Uterus (tissue), 2 donors: ENCODE data around the gene RAB3IL1.

ENCODE experiments used
- POLR2A ChIP-seq, 2 donors: fragments of 450-650 bp; IDR thresholded peaks; one replicate each; pipeline ENCODE4 v1.6.1; 2016; ENCODE audit warnings: antibody characterized with exemption in 2 of 2, mild to moderate bottlenecking in 1 of 2, moderate library complexity in 1 of 2
- TF ChIP-seq, protein P1 (sequence below), 4 experiments: fragments of 200-600 bp in 2 of 4; fragments of 450-650 bp in 2 of 4; sonication (generic) in 2 of 4; IDR thresholded peaks; one replicate each; pipeline ENCODE4 v1.5.1; 2016 to 2019; ENCODE audit warnings: antibody characterized with exemption in 4 of 4, mild to moderate bottlenecking in 2 of 4, moderate library complexity in 1 of 4

DNA sequence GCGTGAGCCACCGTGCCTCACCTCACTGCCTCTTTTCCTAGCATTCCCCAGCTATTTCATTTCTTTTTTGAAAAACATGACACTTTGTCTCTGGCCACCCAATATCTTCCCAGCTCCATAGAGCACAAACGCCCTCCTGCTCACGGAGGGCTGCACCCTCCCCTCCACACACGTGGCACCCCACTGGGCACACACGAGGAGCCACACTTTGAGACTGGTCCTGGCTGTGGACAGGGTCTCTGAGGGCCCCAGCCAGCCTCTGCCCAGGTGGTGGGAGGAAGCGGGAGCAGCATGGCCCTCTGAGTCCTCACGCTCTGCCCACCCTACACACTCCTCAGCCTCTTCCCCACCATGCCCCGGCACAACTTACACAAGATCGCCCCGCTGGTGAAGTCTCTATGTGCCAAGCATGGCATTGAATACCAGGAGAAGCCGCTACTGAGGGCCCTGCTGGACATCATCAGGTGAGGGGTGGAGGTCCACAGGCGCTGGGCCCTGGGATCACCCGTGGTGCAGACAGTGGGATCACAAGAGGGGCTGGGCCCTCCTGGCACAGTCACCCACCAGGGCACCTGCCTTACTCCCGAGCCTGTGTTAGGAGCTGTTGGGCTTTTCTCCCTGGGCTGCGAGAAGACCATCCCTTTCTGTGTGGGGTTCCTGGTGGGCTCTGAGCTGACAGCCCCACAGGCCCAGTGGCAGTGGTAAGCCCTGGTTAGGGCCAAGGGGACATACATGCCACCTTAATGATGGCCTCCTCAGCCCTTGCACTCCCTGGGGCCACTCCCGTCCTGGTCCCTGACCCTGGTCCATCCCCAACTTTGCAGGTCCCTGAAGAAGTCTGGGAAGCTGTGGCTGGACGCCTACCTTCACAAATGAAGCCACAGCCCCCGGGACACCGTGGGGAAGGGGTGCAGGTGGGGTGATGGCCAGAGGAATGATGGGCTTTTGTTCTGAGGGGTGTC is 52.3 kb downstream of the RAB3IL1 start:
- TF ChIP-seq, protein P1, sequence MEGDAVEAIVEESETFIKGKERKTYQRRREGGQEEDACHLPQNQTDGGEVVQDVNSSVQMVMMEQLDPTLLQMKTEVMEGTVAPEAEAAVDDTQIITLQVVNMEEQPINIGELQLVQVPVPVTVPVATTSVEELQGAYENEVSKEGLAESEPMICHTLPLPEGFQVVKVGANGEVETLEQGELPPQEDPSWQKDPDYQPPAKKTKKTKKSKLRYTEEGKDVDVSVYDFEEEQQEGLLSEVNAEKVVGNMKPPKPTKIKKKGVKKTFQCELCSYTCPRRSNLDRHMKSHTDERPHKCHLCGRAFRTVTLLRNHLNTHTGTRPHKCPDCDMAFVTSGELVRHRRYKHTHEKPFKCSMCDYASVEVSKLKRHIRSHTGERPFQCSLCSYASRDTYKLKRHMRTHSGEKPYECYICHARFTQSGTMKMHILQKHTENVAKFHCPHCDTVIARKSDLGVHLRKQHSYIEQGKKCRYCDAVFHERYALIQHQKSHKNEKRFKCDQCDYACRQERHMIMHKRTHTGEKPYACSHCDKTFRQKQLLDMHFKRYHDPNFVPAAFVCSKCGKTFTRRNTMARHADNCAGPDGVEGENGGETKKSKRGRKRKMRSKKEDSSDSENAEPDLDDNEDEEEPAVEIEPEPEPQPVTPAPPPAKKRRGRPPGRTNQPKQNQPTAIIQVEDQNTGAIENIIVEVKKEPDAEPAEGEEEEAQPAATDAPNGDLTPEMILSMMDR (IDR thresholded peaks at IDR 0.05): no peak
- no peak for TF ChIP-seq POLR2A (IDR thresholded peaks at IDR 0.05)
